DMS 273 treated with DMSO at 0.1 percent for 48 hours (cell line): ENCODE measurements around the gene ADGRG3.

Experiments
- DNase-seq: peaks from one replicate; lab custom pipeline; 2025; lab: John Stamatoyannopoulos, UW

Gene ADGRG3

DNA sequence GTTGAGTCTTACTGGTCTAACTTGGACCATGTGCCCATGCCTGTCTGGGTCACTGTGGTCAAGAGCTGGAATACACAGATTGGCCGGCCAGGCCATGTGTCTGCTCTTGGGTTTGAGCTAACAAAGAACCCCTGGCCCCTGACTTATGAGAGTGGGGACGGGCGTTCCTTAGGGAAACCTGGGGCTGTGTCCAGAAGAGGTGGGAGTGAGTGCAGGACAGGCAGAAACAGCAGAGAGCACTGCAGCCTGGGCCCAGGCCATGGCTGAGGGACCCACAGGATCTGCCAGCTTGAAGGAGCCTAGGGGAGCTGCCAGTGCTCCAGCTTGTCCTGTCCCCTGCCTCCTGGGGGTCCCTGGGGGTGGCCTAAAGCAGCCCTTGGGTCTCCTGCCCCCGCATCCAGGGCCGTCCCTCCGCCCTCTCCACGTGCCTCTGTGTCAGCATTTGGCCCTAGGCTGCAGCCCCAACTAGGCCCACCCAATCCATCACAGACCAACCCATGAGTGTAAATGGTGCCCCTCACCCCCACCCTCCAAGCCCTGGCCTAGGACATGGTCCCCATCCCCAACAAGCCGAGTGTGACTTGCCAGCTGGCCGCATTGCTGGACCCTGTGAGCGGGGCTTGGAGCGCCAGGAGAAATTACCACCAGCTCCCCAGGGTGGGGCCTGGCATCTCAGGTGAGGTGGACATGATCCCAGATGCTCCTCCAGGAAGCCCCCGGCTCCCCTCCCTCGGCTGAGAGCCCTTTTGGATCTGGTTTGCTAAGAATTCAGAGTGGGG lies 14.0 kb downstream of the ADGRG3 start:
- no peak for DNase-seq

GRCh38 chr16:57682809-57683635 lies 14.9 kb downstream of the ADGRG3 start:
- DNase-seq = no peak

DNA sequence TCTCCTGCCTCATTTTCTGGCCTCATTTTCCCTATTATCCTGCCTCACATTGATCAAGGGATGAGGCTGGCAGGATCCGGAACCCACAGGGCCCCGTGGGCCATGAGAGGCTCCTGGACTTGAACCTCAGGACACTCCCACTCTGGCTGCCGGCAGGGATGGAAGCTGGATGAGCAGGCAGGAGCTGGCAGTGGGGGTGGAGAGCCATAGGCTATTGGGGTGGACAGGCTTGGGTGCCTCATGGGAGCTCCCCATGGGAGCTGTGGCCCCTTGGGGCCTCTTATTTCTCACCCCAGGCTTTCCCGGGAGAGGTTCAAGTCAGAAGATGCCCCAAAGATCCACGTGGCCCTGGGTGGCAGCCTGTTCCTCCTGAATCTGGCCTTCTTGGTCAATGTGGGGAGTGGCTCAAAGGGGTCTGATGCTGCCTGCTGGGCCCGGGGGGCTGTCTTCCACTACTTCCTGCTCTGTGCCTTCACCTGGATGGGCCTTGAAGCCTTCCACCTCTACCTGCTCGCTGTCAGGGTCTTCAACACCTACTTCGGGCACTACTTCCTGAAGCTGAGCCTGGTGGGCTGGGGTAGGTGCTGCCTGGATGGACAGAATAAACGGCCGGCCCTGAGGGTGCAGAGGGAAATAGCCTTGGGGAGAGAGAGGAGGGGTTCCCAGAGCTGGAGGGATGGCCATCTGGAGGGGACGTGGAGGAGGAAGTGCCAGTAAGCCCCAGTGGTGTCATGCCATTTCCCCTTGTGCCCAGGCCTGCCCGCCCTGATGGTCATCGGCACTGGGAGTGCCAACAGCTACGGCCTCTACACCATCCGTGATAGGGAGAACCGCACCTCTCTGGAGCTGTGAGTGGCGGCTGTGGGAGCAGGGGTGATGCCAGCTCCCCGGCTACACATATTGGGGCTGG lies 15.8 kb downstream of the ADGRG3 start:
- DNase-seq = no peak

DNA sequence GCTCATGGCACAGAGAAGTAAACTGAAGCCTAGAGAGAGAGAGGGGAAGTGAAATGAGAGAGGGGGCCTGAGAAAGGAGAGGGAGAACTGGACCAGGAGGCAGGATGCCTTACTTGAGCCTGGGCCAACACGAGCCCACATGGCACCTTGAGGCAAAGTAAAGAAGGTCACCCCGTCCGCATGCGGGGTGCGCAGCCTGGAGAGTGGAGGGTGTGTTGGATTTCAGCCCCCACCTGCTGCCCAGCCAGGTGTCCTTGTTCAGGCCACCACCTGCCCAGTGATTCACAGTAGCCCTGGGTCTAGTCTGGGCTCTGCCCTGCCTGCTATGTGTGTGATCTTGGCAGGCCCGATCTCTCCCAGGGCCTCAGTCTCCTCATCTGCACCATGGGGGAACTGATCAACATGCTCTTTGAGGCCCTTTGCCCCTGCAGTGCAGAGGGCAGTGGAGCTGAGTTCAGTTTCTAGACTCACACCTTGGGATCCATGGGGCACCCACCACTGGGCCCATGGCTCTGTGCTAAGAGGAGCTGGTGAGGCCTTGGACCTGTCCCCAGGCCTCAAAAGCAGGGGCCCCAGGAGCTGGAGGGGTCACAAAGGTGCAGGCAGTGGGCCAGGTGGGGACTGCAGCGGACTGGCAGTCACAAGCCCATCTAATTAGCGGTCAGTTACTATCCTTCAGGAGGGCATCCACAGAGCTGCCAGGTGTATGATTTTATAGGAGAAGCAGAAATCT lies 16.7 kb downstream of the ADGRG3 start:
- DNase-seq = no peak

DNA sequence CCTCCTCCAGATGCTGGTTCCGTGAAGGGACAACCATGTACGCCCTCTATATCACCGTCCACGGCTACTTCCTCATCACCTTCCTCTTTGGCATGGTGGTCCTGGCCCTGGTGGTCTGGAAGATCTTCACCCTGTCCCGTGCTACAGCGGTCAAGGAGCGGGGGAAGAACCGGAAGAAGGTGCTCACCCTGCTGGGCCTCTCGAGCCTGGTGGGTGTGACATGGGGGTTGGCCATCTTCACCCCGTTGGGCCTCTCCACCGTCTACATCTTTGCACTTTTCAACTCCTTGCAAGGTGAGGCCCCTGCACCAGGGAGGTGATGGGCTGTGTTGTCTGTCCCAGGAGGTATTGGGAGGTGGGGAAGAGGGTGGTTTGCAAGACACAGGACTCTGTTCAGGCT lies 17.5 kb downstream of the ADGRG3 start:
- DNase-seq = no peak

- DNase-seq = no peak
Measured at GRCh38 chr16:57686577-57686976, 18.5 kb downstream of the ADGRG3 start.

GRCh38 chr16:57687363-57687929 lies 19.3 kb downstream of the ADGRG3 start:
- no peak for DNase-seq

DNA sequence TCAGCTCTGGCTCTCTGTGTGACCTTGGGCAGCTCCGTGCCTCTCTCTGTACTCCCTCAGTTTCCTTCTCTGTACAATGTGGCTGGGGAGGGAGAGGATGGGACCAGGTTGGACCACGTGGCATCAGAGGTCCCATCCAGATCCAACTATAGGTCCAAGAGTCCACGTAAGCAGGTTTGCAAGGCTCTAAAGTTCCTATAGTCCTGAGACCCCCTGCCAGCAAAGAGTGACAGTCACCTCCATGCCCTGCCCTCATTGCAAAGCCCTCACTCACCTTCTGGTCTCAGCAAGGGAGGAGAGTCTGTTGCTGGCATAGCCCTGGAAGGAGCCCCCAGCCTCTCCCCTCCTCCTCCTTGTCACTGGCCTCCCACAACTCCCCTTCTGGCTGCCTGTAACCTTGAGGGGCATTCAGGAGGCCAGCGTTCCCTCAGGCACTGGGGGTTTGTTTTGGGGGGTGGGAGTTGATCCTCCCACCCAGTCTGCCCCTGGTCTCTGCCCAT lies 20.4 kb downstream of the ADGRG3 start:
- DNase-seq = no peak

DNA sequence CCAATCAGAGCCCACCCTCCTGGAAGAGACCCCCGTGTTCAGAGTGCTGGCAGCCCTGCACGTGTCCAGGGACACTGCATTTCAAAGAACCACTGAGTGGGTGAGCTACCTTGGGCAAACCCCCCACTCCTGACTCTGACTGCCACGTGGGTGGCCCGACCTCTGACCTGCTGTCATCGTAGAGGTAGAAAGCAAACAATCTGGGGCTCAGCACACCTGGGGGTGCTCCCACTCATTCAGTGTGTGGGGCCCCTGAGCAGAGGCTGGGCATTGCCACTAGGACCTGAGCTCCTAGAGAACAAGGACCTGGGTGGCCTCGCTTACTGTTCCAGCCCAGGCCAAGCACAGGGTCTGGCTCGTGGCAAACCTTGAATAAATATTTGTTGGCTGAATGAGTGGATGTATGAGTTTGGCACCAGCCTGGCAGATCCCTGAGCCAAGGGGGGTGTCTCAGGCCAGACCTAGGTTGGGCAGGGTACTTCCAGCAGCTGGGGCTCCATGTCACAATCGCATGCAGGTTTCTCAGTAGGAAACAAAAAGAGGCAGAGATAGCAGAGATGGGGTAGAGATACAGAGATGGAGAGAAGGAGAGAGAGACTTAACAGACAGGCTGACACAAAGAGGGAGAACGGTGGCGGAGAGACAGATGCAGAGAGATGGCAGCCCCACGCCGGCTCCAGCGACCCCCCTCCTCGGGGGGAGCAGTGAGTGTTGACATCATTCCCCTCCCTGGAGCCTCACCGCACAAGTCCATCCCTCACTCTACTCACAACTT lies 21.1 kb downstream of the ADGRG3 start:
- DNase-seq = no peak

DNA sequence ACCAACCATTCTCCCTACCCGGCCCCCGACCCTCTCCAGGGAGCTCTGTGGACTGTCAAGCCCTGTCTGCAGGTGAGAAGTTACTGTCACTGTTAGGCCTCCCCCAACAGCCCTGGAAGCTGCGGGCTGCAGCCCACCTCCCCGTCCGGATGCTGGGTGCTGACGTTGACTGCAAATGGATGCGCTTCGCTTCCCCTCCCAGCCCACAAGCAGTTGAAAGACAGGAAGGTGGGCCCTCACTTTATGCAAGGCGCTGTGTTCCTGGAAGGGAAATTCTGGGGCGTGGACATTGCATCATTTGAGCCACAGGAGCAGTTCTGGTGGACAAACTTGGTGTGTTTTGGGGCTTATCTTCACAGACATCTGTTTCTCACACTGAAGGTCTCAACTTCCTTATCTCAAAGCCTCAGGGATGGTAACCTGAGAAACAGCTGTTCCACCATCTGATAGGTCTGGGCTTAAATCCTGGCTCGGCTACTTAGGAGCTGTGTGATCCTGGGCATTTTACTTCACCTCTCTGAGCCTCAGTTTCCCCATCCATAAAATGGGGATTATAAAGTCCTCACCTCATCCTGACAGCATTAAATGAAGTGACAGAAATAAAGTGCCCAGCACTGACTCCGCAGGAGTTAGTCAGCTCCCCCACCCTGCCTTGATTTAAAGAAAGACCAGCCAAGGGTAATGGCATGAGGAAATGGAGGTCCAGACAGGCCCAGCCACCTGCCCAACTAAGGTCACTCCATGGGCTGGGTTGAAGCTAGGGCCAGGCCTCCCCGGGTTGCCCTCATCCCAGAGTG lies 21.9 kb downstream of the ADGRG3 start:
- peak; percentile 17 for DNase-seq

DNA sequence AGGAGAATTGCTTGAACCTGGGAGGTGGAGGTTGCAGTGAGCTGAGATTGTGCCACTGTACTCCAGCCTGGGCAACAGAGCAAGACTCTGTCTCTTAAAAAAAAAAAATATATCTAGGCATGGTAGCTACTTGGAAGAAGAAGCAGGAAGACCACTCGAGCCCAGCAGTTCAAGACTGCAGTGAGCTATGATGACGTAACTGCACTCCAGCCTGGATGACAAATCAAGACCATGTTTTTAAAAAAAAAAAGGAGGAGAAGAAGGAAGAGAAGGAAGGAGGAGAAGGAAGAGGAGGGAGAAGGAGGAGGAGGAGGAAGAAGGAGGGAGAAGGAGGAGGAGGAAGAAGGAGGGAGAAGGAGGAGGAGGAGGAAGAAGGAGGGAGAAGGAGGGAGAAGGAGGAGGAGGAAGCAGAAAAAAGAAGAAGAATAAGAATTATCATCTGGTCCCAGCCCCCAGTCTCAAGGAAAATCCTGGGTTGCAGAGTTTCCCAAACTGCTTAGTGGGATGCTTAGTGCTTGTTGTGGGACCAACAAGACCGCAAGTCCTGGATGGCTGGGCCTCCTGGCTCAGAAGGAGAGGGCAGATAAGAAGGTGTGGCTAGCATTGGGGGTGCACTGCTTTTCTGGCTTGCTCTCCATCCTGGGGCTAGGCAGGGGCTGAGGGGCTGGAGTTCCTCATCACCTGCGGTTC lies 22.8 kb downstream of the ADGRG3 start:
- DNase-seq = no peak

GRCh38 chr16:57692636-57693035 lies 24.5 kb downstream of the ADGRG3 start:
- DNase-seq = no peak

- no peak for DNase-seq
Measured at GRCh38 chr16:57693550-57693949, 25.4 kb downstream of the ADGRG3 start.

DNA sequence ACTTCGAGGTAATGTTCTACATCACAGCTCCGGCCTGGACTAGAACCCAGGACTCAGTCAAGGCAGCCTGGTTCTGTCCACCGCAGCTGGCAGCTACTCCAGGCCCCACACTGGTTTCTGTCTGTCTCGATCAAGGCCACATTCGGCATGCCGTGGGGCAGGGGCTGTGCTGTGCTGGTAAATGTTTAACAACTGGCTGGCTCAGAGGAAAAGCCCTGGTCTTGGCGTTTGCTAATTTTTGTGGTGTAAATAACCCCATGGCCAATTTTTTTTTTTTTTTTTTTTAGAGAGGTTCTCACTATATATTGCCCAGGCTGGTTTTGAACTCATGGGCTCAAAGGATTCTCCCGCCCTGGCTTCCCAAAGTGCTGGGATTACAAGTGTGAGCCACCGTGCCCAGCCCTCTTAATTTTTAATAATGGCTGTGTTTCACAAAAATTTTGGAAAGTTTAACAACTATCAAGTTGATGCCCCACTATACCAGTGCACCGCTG lies 26.2 kb downstream of the ADGRG3 start:
- no peak for DNase-seq

GRCh38 chr16:57694725-57695679 lies 26.9 kb downstream of the ADGRG3 start, which contains the start of gene DRC7:
Gene DRC7, plus strand, starts transcription at chr16:57694806. Its CDS starts 3,144 bp downstream, at chr16:57697950.
- peak; percentile 52 for DNase-seq

GRCh38 chr16:57695680-57696069 lies 27.6 kb downstream of the ADGRG3 start:
- DNase-seq = no peak

- DNase-seq = no peak
Measured at GRCh38 chr16:57696240-57696639, 28.1 kb downstream of the ADGRG3 start.
